HepG2 (cell line): ENCODE results near the gene ZNRF3. TPM values are rescaled to one million over a fixed set of nuclear protein-coding genes. Genes with fewer than 3 reads are reported as not detected.

Experiments used
- CBX2 ChIP-seq, 2 experiments: fragments of 200-600 bp in 1 of 2; sonication (generic); formaldehyde crosslinking in 1 of 2; IDR thresholded peaks; 2 replicates each; pipeline versions ENCODE4 v1.7.0 to v1.8.1; 2018 to 2022; ENCODE audit warnings: low read depth in 2 of 2, low read length in 1 of 2, mild to moderate bottlenecking in 1 of 2, missing genetic modification reagents in 1 of 2
- CENPX ChIP-seq: sonication (generic); formaldehyde crosslinking; IDR thresholded peaks from 2 replicates; pipeline ENCODE4 v1.9.0; 2021; ENCODE audit warnings: mild to moderate bottlenecking, missing genetic modification reagents, moderate library complexity
- POLR2A ChIP-seq, 2 experiments: IDR thresholded peaks; 2 replicates each; pipeline ENCODE4 v1.6.1; 2011; ENCODE audit warnings: low read depth in 2 of 2, low read length in 2 of 2, mild to moderate bottlenecking in 1 of 2, moderate library complexity in 1 of 2; ENCODE audit not compliant: insufficient read depth in 1 of 2
- RBM22 ChIP-seq: fragments of 200-400 bp; formaldehyde crosslinking; optimal IDR thresholded peaks from 2 replicates; pipeline ENCODE3; 2017; ENCODE audit warnings: mild to moderate bottlenecking, low read length, moderate library complexity
- SALL2 ChIP-seq: sonication (generic); formaldehyde crosslinking; IDR thresholded peaks from 2 replicates; pipeline ENCODE4 v1.8.1; 2023; ENCODE audit warnings: mild to moderate bottlenecking, missing genetic modification reagents, inconsistent platforms
- SOX5 ChIP-seq: IDR thresholded peaks from 2 replicates; pipeline ENCODE4 v1.6.1; 2016; ENCODE audit warnings: borderline replicate concordance
- TCF7 ChIP-seq: sonication (generic); IDR thresholded peaks from 2 replicates; pipeline ENCODE4 v1.6.1; 2016; ENCODE audit warnings: antibody characterized with exemption, low read depth
- TMF1 ChIP-seq: sonication (generic); formaldehyde crosslinking; IDR thresholded peaks from 2 replicates; pipeline ENCODE4 v1.8.1; 2022; ENCODE audit warnings: low read depth, missing genetic modification reagents
- ZFP62 ChIP-seq: sonication (generic); formaldehyde crosslinking; IDR thresholded peaks from 2 replicates; pipeline ENCODE4 v1.4.0; 2020; ENCODE audit warnings: missing genetic modification reagents
- ZNF12 ChIP-seq: sonication (generic); formaldehyde crosslinking; IDR thresholded peaks from 2 replicates; pipeline ENCODE4 v1.5.0; 2020; ENCODE audit warnings: missing genetic modification reagents
- ZNF230 ChIP-seq: sonication (generic); formaldehyde crosslinking; IDR thresholded peaks from 2 replicates; pipeline ENCODE4 v1.4.0; 2020; ENCODE audit warnings: mild to moderate bottlenecking, missing genetic modification reagents
- ZNF644 ChIP-seq: IDR thresholded peaks from 2 replicates; pipeline ENCODE4 v1.6.1; 2016; ENCODE audit warnings: low read depth
- ZNF761 ChIP-seq: sonication (generic); formaldehyde crosslinking; conservative IDR thresholded peaks from 2 replicates; pipeline ENCODE4 v1.4.0; 2020; ENCODE audit warnings: mild to moderate bottlenecking, missing genetic modification reagents
- ZNF776 ChIP-seq: sonication (generic); formaldehyde crosslinking; IDR thresholded peaks from 2 replicates; pipeline ENCODE4 v1.4.0; 2020; ENCODE audit warnings: mild to moderate bottlenecking, missing genetic modification reagents
- polyA plus RNA-seq, 8 experiments: library from polyadenylated mRNA; depleted of rRNA in 3 of 8; stranded (reverse) in 7 of 8; unstranded in 1 of 8; fragments of >200 nt; fragmentation: Illumina TruSeq in 4 of 8; extraction: Trizol in 4 of 8; gene quantifications; 2 replicates each; pipeline versions ENCODE4 v1.2.1 to v1.2.3, GENCODE V29; 2011 to 2016; ENCODE audit warnings: low read depth in 4 of 8, missing spikeins in 1 of 8, mixed read lengths in 1 of 8; ENCODE audit not compliant: insufficient read depth in 1 of 8
- total RNA-seq, 5 experiments: library from RNA; depleted of rRNA; stranded (reverse); fragments of >200 nt; fragmentation: Illumina TruSeq; extraction: Trizol; gene quantifications; 2 replicates each; pipeline ENCODE4 v1.2.3, GENCODE V29; 2016; ENCODE audit warnings: low read depth in 1 of 5
- TF ChIP-seq, protein P1 (sequence below), 2 experiments: fragments of 450-650 bp in 1 of 2; sonication (generic) in 1 of 2; formaldehyde crosslinking in 1 of 2; IDR thresholded peaks; 2 replicates each; pipeline versions ENCODE4 v1.6.1 to v1.8.0; 2016 to 2022; ENCODE audit warnings: antibody characterized with exemption in 1 of 2, mild to moderate bottlenecking in 1 of 2, missing genetic modification reagents in 1 of 2
- TF ChIP-seq, protein P2 (sequence below): sonication (generic); formaldehyde crosslinking; IDR thresholded peaks from 2 replicates; pipeline ENCODE4 v1.4.0; 2020; ENCODE audit warnings: missing genetic modification reagents
- TF ChIP-seq, protein P3 (sequence below): sonication (generic); formaldehyde crosslinking; conservative IDR thresholded peaks from 2 replicates; pipeline ENCODE4 v1.4.0; 2020; ENCODE audit warnings: missing genetic modification reagents

Gene ZNRF3
- total and polyA plus RNA-seq, 2 of the 13 experiments (the other 11 are each of a cell fraction or from before 2014, with no cell fraction given): 20.3 to 36.7 TPM

DNA sequence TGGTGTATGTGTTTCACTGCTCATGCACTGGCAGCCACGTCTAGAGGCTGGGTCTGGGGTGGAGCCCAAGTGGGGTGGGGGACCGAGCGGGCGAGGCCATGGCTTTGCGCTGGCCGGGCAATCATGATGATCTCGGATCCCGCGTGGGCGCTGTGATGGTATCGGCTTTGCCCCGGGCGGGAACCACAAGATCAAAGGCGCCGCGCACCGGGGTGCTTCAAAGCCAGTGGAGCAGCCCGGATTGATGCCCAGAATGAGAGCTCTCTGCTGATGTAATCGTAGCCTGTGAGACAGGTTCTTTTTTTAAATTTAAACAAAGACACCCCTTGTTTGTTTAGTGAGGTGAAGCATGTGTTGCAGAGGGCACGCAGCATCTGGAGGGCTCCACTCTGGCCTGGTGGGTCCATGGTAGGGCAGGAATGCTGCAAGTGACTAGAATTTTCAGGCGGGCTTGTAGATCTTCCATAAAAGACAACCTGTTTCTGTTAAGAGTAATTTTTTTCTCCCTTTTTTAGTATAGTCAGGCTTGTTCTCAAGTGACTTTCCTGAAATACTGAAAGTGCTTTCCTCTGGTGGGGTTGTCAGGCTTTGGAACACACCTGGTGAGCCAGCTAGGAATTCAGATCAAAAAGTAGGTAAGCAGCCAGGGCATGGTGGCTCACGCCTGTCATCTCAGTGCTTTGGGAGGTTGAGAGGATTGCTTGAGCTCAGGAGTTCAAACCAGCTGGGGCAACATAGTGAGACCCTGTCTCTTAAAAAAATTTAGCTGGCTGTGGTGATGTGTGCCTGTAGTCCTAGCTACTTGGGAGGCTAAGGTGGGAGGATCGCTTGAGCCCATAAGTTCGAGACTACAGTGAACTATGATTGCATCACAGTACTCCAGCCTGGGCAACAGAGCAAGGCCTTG lies 40.7 kb downstream of the ZNRF3 start (continued):
- peak; percentile 100 for TF ChIP-seq TCF7
- TF ChIP-seq POLR2A (IDR thresholded peaks at IDR 0.05; ENCODE audit: insufficient read depth in 1 of 2, low read depth in 2 of 2, low read length in 2 of 2): no peak
- no peak for TF ChIP-seq ZNF230
- TF ChIP-seq RBM22: peak; percentile 74
- TF ChIP-seq CENPX (CRISPR knock-in tag): no peak
- no peak for TF ChIP-seq ZFP62 (CRISPR knock-in tag)
- TF ChIP-seq, protein P1, sequence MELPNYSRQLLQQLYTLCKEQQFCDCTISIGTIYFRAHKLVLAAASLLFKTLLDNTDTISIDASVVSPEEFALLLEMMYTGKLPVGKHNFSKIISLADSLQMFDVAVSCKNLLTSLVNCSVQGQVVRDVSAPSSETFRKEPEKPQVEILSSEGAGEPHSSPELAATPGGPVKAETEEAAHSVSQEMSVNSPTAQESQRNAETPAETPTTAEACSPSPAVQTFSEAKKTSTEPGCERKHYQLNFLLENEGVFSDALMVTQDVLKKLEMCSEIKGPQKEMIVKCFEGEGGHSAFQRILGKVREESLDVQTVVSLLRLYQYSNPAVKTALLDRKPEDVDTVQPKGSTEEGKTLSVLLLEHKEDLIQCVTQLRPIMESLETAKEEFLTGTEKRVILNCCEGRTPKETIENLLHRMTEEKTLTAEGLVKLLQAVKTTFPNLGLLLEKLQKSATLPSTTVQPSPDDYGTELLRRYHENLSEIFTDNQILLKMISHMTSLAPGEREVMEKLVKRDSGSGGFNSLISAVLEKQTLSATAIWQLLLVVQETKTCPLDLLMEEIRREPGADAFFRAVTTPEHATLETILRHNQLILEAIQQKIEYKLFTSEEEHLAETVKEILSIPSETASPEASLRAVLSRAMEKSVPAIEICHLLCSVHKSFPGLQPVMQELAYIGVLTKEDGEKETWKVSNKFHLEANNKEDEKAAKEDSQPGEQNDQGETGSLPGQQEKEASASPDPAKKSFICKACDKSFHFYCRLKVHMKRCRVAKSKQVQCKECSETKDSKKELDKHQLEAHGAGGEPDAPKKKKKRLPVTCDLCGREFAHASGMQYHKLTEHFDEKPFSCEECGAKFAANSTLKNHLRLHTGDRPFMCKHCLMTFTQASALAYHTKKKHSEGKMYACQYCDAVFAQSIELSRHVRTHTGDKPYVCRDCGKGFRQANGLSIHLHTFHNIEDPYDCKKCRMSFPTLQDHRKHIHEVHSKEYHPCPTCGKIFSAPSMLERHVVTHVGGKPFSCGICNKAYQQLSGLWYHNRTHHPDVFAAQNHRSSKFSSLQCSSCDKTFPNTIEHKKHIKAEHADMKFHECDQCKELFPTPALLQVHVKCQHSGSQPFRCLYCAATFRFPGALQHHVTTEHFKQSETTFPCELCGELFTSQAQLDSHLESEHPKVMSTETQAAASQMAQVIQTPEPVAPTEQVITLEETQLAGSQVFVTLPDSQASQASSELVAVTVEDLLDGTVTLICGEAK (IDR thresholded peaks at IDR 0.05): no peak
- TF ChIP-seq, protein P1 (CRISPR knock-in tag; IDR thresholded peaks at IDR 0.05): peak; percentile 54; the same call in 1 of the 2 replicates
- TF ChIP-seq ZNF644: no peak
- TF ChIP-seq ZNF776 (CRISPR knock-in tag): no peak
- TF ChIP-seq ZNF12: no peak
- TF ChIP-seq, protein P2, sequence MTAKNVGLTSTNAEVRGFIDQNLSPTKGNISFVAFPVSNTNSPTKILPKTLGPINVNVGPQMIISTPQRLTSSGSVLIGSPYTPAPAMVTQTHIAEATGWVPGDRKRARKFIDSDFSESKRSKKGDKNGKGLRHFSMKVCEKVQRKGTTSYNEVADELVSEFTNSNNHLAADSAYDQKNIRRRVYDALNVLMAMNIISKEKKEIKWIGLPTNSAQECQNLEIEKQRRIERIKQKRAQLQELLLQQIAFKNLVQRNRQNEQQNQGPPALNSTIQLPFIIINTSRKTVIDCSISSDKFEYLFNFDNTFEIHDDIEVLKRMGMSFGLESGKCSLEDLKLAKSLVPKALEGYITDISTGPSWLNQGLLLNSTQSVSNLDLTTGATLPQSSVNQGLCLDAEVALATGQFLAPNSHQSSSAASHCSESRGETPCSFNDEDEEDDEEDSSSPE: peak; percentile 94
- TF ChIP-seq, protein P3, sequence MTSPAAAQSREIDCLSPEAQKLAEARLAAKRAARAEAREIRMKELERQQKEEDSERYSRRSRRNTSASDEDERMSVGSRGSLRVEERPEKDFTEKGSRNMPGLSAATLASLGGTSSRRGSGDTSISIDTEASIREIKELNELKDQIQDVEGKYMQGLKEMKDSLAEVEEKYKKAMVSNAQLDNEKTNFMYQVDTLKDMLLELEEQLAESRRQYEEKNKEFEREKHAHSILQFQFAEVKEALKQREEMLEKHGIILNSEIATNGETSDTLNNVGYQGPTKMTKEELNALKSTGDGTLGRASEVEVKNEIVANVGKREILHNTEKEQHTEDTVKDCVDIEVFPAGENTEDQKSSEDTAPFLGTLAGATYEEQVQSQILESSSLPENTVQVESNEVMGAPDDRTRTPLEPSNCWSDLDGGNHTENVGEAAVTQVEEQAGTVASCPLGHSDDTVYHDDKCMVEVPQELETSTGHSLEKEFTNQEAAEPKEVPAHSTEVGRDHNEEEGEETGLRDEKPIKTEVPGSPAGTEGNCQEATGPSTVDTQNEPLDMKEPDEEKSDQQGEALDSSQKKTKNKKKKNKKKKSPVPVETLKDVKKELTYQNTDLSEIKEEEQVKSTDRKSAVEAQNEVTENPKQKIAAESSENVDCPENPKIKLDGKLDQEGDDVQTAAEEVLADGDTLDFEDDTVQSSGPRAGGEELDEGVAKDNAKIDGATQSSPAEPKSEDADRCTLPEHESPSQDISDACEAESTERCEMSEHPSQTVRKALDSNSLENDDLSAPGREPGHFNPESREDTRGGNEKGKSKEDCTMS (CRISPR knock-in tag): no peak
- TF ChIP-seq CBX2 (IDR thresholded peaks at IDR 0.05; ENCODE audit: low read depth, low read length): no peak
- no peak for TF ChIP-seq CBX2 (CRISPR knock-in tag; IDR thresholded peaks at IDR 0.05; ENCODE audit: low read depth)
- TF ChIP-seq SOX5: peak; percentile 91
- peak; percentile 83; the same call in 1 of the 2 replicates for TF ChIP-seq SALL2
- TF ChIP-seq ZNF761 (CRISPR knock-in tag): peak; percentile 4; the same call in 1 of the 2 replicates
- no peak for TF ChIP-seq TMF1 (CRISPR knock-in tag)
